RWPE1 (cell line): ENCODE results near the gene E2F3.

Source experiments
- CTCF ChIA-PET: fragments of 350-600 bp; sonication (Branson Sonifier 250); formaldehyde crosslinking; extraction: SDS; loops from one replicate; lab custom pipeline; 2021; lab: Yijun Ruan, JAX
- POLR2A ChIA-PET: fragments of 400-600 bp; formaldehyde crosslinking; extraction: SDS; loops from one replicate; lab custom pipeline; 2020; ENCODE audit warnings: antibody characterized with exemption; ENCODE audit not compliant: low non-redundant PET; lab: Yijun Ruan, JAX
- DNase-seq: peaks from one replicate; pipeline ENCODE4 v3.0.0; 2012; ENCODE audit warnings: low spot score
- H3K27ac ChIP-seq: fragments of 450-650 bp; 2 replicates; pipeline ENCODE4 v1.5.1; 2017
- CTCF ChIP-seq: fragments of 450-650 bp; conservative IDR thresholded peaks from 2 replicates; pipeline ENCODE4 v1.5.1; 2017; ENCODE audit warnings: low read depth, mild to moderate bottlenecking

E2F3 gene

GRCh38 chr6:20474874-20475542, 73.3 kb downstream of the E2F3 start:
- CTCF ChIA-PET: no interaction called here
- no peak for TF ChIP-seq CTCF

DNA sequence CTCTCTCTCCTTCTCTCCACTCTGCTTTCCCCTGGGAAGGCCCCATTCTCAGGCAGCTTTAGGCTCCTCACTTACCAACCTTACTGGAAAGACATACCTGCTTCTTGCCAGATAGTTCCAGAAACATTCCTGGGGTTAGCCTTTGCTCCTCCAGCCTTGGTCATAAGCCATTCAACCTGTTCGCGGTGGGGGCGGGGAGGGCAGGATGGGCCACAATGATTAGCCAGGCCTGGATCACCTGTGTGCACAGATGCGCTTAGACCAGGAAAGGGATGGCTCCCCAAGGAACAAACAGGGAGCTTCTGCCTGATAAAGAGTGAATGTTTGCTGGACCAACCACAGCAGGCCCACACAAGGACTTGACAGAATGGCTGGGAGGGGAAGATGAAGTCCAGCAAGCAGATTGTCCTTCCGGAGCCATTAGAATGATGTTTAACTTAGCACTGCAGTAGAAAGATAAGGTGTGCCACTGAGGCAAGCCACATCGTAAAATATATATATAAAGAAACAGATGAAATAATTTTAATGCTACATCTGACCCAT, 74.9 kb downstream of the E2F3 start:
- TF ChIP-seq CTCF: no peak
- ChIA-PET CTCF (no interaction called here), POLR2A (no interaction called here)
- no peak for DNase-seq
- H3K27ac ChIP-seq: no peak overlapping the region

More at GRCh38 chr6:20474874-20475542, 73.3 kb downstream of the E2F3 start:
- DNase-seq: no peak
- POLR2A ChIA-PET: no interaction called here
- no peak overlapping the region for H3K27ac ChIP-seq

DNA sequence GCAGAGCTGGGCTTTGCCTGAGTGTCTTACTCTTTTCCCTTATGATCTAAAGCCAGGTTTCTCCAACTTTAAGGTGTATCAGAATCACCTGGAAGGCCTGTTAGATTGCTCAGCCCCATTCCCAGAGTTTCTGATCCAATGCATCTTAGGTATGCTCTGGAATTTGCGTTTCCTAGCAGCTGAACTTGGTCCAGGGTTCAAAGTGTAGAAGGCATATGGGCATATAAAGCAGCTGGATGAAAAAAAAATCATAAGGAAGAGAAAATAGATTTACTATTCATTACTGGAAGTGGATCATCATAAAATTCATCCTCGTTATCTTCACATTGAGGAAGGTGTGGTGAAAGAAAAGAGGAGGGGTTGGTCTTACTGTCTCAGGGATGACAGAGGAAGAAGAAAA, 75.8 kb downstream of the E2F3 start:
- POLR2A ChIA-PET: no interaction called here
- DNase-seq: no peak
- H3K27ac ChIP-seq: no peak overlapping the region
- CTCF ChIA-PET: interaction anchor here (0.6 kb wide), 1 partner anchor 1886 kb away, joined by 3 read pairs; no protein-coding TSS in a partner anchor
- no peak for TF ChIP-seq CTCF

DNA sequence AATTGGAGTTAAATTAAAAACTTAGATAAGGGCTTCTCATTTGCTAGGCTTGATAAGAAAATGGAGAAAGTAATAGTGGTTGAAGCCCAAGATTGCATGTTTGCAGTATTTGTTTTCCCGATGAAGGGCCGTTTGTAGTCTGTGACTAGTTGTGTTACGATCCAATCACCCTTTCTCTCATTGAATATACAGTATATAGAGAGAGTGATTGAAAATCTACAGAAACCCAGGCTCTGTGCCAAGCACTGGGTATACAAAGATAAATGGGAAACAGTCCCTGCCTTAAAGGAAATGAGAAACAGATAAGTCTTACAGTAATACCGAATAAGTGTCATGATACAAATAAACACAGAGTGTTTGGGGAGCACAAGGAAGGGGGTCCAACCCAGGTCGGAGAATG, 77.4 kb downstream of the E2F3 start:
- no peak for DNase-seq
- no peak overlapping the region for H3K27ac ChIP-seq
- ChIA-PET POLR2A (no interaction called here), CTCF (no interaction called here)
- TF ChIP-seq CTCF: no peak

GRCh38 chr6:20479526-20479925, 77.8 kb downstream of the E2F3 start:
- ChIA-PET CTCF (interaction anchor here (0.6 kb wide), 1 partner anchor 7 kb away, joined by 4 read pairs; no protein-coding TSS in a partner anchor), POLR2A (no interaction called here)
- DNase-seq: no peak
- H3K27ac ChIP-seq: no peak overlapping the region
- no peak for TF ChIP-seq CTCF

DNA sequence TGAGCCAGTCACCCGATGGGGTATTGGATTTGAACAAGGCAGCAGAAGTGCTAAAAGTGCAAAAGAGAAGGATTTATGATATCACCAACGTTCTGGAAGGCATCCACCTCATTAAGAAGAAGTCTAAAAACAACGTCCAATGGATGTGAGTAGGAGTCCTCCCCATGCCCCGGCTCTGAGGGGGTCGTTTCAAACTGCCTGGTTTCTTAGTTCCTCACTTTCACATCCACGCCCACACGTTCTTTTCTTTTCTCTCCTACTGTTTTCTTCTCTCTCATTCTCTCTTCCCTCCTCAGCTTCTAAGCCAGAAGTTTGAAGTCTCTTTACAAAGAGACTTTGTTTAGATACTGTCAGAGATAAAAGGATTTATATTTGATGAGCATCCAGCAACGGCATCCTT, 79.6 kb downstream of the E2F3 start:
- POLR2A ChIA-PET: no interaction called here
- TF ChIP-seq CTCF: no peak
- H3K27ac ChIP-seq: no peak overlapping the region
- DNase-seq: no peak
- CTCF ChIA-PET: no interaction called here
